SK-MEL-5 (cell line): Measurements from ENCODE around the gene LECT2. TPM values are rescaled to one million over a fixed set of nuclear protein-coding genes. Genes with fewer than 3 reads are reported as not detected.
A peak's percentile ranks its signal among the peaks of the same experiment; 100 is the strongest.

Experiments used
- DNase-seq: peaks from one replicate; pipeline ENCODE4 v3.0.0-alpha.2; 2016; ENCODE audit warnings: low read depth, low spot score
- in situ Hi-C: cut with HindIII; loops from 2 replicates; pipeline ENCODE4 v1.10.0; 2016; ENCODE audit warnings: low sequenced_read_pairs, high pct_unique_total_duplicates, low pct_unique_long_range_greater_than_20kb
- total RNA-seq: library from RNA; depleted of rRNA; stranded (reverse); fragments of >200 nt; shearing (Covaris generic); gene quantifications from 2 replicates; pipeline ENCODE4 v1.2.3, GENCODE V29; 2014

Gene LECT2
- total RNA-seq, 1 experiment from 2014 or later: not detected

GRCh38 chr5:135986401-135986800 is 31.6 kb upstream of the LECT2 start:
- no peak for DNase-seq
- in situ Hi-C loops: no loop called here

- no peak for DNase-seq
- in situ Hi-C loops: no loop called here
Measured at GRCh38 chr5:135985951-135986350, 31.2 kb upstream of the LECT2 start.

GRCh38 chr5:135980620-135981019 is 25.8 kb upstream of the LECT2 start:
- no peak for DNase-seq
- in situ Hi-C loops: no loop called here

- no peak for DNase-seq
- in situ Hi-C loops: loop anchor here (10.0 kb wide), 1 partner anchor 45 kb away; the partner anchor contains the start of gene TGFBI
Measured at GRCh38 chr5:135979510-135979909, 24.7 kb upstream of the LECT2 start.

GRCh38 chr5:135978993-135979392 is 24.2 kb upstream of the LECT2 start:
- DNase-seq: no peak
- in situ Hi-C loops: loop anchor here (10.0 kb wide), 1 partner anchor 46 kb away; the partner anchor contains the start of gene TGFBI

GRCh38 chr5:135978212-135978631 is 23.4 kb upstream of the LECT2 start:
- DNase-seq: no peak
- in situ Hi-C loops: loop anchor here (10.0 kb wide), 1 partner anchor 47 kb away; the partner anchor contains the start of gene TGFBI

GRCh38 chr5:135977375-135977928 is 22.7 kb upstream of the LECT2 start:
- in situ Hi-C loops: loop anchor here (10.0 kb wide), 1 partner anchor 47 kb away; the partner anchor contains the start of gene TGFBI
- peak; percentile 93 for DNase-seq

- no peak for DNase-seq
- in situ Hi-C loops: loop anchor here (10.0 kb wide), 1 partner anchor 49 kb away; the partner anchor contains the start of gene TGFBI
Measured at GRCh38 chr5:135976216-135976615, 21.4 kb upstream of the LECT2 start.

GRCh38 chr5:135975122-135975521 is 20.3 kb upstream of the LECT2 start:
- no peak for DNase-seq
- in situ Hi-C loops: loop anchor here (10.0 kb wide), 1 partner anchor 50 kb away; the partner anchor contains the start of gene TGFBI

GRCh38 chr5:135974021-135974600 is 19.3 kb upstream of the LECT2 start:
- DNase-seq: no peak
- in situ Hi-C loops: loop anchor here (10.0 kb wide), 1 partner anchor 51 kb away; the partner anchor contains the start of gene TGFBI

- in situ Hi-C loops: loop anchor here (10.0 kb wide), 1 partner anchor 51 kb away; the partner anchor contains the start of gene TGFBI
- no peak for DNase-seq
Measured at GRCh38 chr5:135973323-135974020, 18.7 kb upstream of the LECT2 start.

GRCh38 chr5:135971701-135972100 is 16.9 kb upstream of the LECT2 start:
- no peak for DNase-seq
- in situ Hi-C loops: loop anchor here (10.0 kb wide), 1 partner anchor 53 kb away; the partner anchor contains the start of gene TGFBI

GRCh38 chr5:135966790-135967189 is 12.0 kb upstream of the LECT2 start:
- in situ Hi-C loops: no loop called here
- DNase-seq: no peak

- in situ Hi-C loops: no loop called here
- no peak for DNase-seq
Measured at GRCh38 chr5:135966165-135966564, 11.4 kb upstream of the LECT2 start.

- in situ Hi-C loops: no loop called here
- no peak for DNase-seq
Measured at GRCh38 chr5:135965504-135965903, 10.7 kb upstream of the LECT2 start.

GRCh38 chr5:135964670-135965320 is 10.0 kb upstream of the LECT2 start:
- DNase-seq: no peak
- in situ Hi-C loops: no loop called here

- DNase-seq: no peak
- in situ Hi-C loops: no loop called here
Measured at GRCh38 chr5:135955525-135955924, 742 bp upstream of the LECT2 start.

- no peak for DNase-seq
- in situ Hi-C loops: no loop called here
Measured at GRCh38 chr5:135953850-135954249, 933 bp downstream of the LECT2 start.
